ENCODE measurements around the gene PTGER3. TPM values are rescaled to one million over a fixed set of nuclear protein-coding genes. Genes with fewer than 3 reads are reported as not detected.

Gene PTGER3
- total RNA-seq, 1 experiment from 2014 or later: 0.08 TPM

GRCh38 chr1:71053146-71053545 lies 5.5 kb upstream of the PTGER3 start:
- no peaks in the 10 kb centered on the region for H3K9me3 ChIP-seq (ENCODE audit: control insufficient read depth, insufficient read depth, low read depth, low read length)
- POLR2A ChIA-PET: no interaction called here
- H3K27ac ChIP-seq (ENCODE audit: low read length): no peak overlapping the region
- DNase-seq (ENCODE audit: low read depth, low spot score): no peak
- TF ChIP-seq SIN3A (IDR thresholded peaks at IDR 0.05; ENCODE audit: borderline replicate concordance, insufficient read depth, low read depth, low read length) (no peak), TCF7L2 (IDR thresholded peaks at IDR 0.05; ENCODE audit: low read depth, low read length) (no peak), POLR2AphosphoS5 (IDR thresholded peaks at IDR 0.05; ENCODE audit: low read depth, low read length) (no peak), REST (IDR thresholded peaks at IDR 0.05; ENCODE audit: insufficient read depth in 1 of 2, low read depth in 2 of 2, low read length in 1 of 2) (no peak), CTCF (IDR thresholded peaks at IDR 0.05) (no peak)
- no peak overlapping the region for H3K4me3 ChIP-seq (ENCODE audit: low read depth in 2 of 2, low read length in 2 of 2)
- H3K36me3 ChIP-seq (ENCODE audit: control insufficient read depth, insufficient read depth, low read length): no peaks in the 10 kb centered on the region
- intact Hi-C loops (cut with micrococcal nuclease; ENCODE audit: unreplicated experiment): no loop called here
- BruUV-seq (replicated peaks): no TSS peak
- H3K4me1 ChIP-seq (ENCODE audit: control insufficient read depth, insufficient read depth, low read length): no peaks in the 10 kb centered on the region; the same call in 1 of the 2 replicates
- in situ Hi-C loops (cut with HindIII; ENCODE audit: low pct_unique_long_range_greater_than_20kb, low sequenced_read_pairs): no loop called here
- CTCF ChIA-PET: no interaction called here
- H3K27me3 ChIP-seq (ENCODE audit: control insufficient read depth, insufficient read depth, low read length): peaks cover 17% of the 10 kb centered on the region
- no peak for ATAC-seq

GRCh38 chr1:71049951-71050598 lies 2.5 kb upstream of the PTGER3 start:
- peaks cover 20% of the 10 kb centered on the region for H3K27me3 ChIP-seq (ENCODE audit: control insufficient read depth, insufficient read depth, low read length)
- POLR2A ChIA-PET: interaction anchor here (0.6 kb wide), 1 partner anchor 775 kb away, joined by 11 read pairs; no protein-coding TSS in a partner anchor

More at GRCh38 chr1:71049951-71050598, 2.5 kb upstream of the PTGER3 start:
- ATAC-seq (peak; percentile 72), DNase-seq (ENCODE audit: low read depth, low spot score) (peak; percentile 60)
- intact Hi-C loops (cut with micrococcal nuclease; ENCODE audit: unreplicated experiment) (loop anchor here (1.0 to 2.0 kb wide), 2 partner anchors 365 to 521 kb away; no protein-coding TSS in a partner anchor), in situ Hi-C loops (cut with HindIII; ENCODE audit: low pct_unique_long_range_greater_than_20kb, low sequenced_read_pairs) (no loop called here)
- BruUV-seq (replicated peaks): no TSS peak
- Histone ChIP-seq H3K4me1 (ENCODE audit: control insufficient read depth, insufficient read depth, low read length) (no peaks in the 10 kb centered on the region; the same call in 1 of the 2 replicates), H3K27ac (ENCODE audit: low read length) (no peak overlapping the region), H3K9me3 (ENCODE audit: control insufficient read depth, insufficient read depth, low read depth, low read length) (no peaks in the 10 kb centered on the region), H3K4me3 (ENCODE audit: low read depth in 2 of 2, low read length in 2 of 2) (no peak overlapping the region), H3K36me3 (ENCODE audit: control insufficient read depth, insufficient read depth, low read length) (no peaks in the 10 kb centered on the region)
- CTCF ChIA-PET: interaction anchor here (1.1 kb wide), 1 partner anchor 306 kb away, joined by 3 read pairs; no protein-coding TSS in a partner anchor
- peak; percentile 75; the same call in 1 of the 2 replicates for TF ChIP-seq CTCF (IDR thresholded peaks at IDR 0.05)
- TF ChIP-seq TCF7L2 (IDR thresholded peaks at IDR 0.05; ENCODE audit: low read depth, low read length): no peak

Measured in Panc1 (cell line).